ENCODE data around the gene MET.

MET gene

GRCh38 chr7:116675812-116676355 is 3.9 kb downstream of the MET start:
- H3K27me3 ChIP-seq (ENCODE audit: insufficient read depth, low read depth, severe bottlenecking), result peaks cover 2% of the 10 kb centered on the region
- no peaks in the 10 kb centered on the region for H3K36me3 ChIP-seq
- no peak for TF ChIP-seq CTCF (IDR thresholded peaks at IDR 0.05; ENCODE audit: low read depth, low read length)
- H3K4me3 ChIP-seq (ENCODE audit: low read depth, low read length), result no peak overlapping the region
- no peaks in the 10 kb centered on the region for H3K9me3 ChIP-seq (ENCODE audit: severe bottlenecking)
- no peak overlapping the region for H3K27ac ChIP-seq
- DNase-seq, result no peak

- no peak for DNase-seq
- TF ChIP-seq CTCF (IDR thresholded peaks at IDR 0.05; ENCODE audit: low read depth, low read length), result no peak
- H3K27me3 ChIP-seq (ENCODE audit: insufficient read depth, low read depth, severe bottlenecking), result no peaks in the 10 kb centered on the region
- no peaks in the 10 kb centered on the region for H3K36me3 ChIP-seq
- H3K9me3 ChIP-seq (ENCODE audit: severe bottlenecking), result no peaks in the 10 kb centered on the region
- H3K27ac ChIP-seq, result no peak overlapping the region
- H3K4me3 ChIP-seq (ENCODE audit: low read depth, low read length), result no peak overlapping the region
These were observed 6.8 kb downstream of the MET start for GRCh38 chr7:116678780-116679179.

GRCh38 chr7:116679500-116679899 is 7.5 kb downstream of the MET start:
- no peak for DNase-seq
- Histone ChIP-seq H3K27ac (no peak overlapping the region), H3K4me3 (ENCODE audit: low read depth, low read length) (no peak overlapping the region), H3K36me3 (no peaks in the 10 kb centered on the region), H3K9me3 (ENCODE audit: severe bottlenecking) (no peaks in the 10 kb centered on the region), H3K27me3 (ENCODE audit: insufficient read depth, low read depth, severe bottlenecking) (no peaks in the 10 kb centered on the region)
- no peak for TF ChIP-seq CTCF (IDR thresholded peaks at IDR 0.05; ENCODE audit: low read depth, low read length)

- Histone ChIP-seq H3K4me3 (ENCODE audit: low read depth, low read length) (no peak overlapping the region), H3K27me3 (ENCODE audit: insufficient read depth, low read depth, severe bottlenecking) (no peaks in the 10 kb centered on the region), H3K27ac (no peak overlapping the region), H3K9me3 (ENCODE audit: severe bottlenecking) (no peaks in the 10 kb centered on the region), H3K36me3 (no peaks in the 10 kb centered on the region)
- TF ChIP-seq CTCF (IDR thresholded peaks at IDR 0.05; ENCODE audit: low read depth, low read length), result no peak
- no peak for DNase-seq
These were observed 11.8 kb downstream of the MET start for GRCh38 chr7:116683786-116684185.

- no peak for DNase-seq
- no peaks in the 10 kb centered on the region for H3K27me3 ChIP-seq (ENCODE audit: insufficient read depth, low read depth, severe bottlenecking)
- no peaks in the 10 kb centered on the region for H3K9me3 ChIP-seq (ENCODE audit: severe bottlenecking)
- no peak overlapping the region for H3K27ac ChIP-seq
- TF ChIP-seq CTCF (IDR thresholded peaks at IDR 0.05; ENCODE audit: low read depth, low read length), result no peak
- H3K4me3 ChIP-seq (ENCODE audit: low read depth, low read length), result no peak overlapping the region
- H3K36me3 ChIP-seq, result no peaks in the 10 kb centered on the region
These were observed 14.0 kb downstream of the MET start for GRCh38 chr7:116686033-116686432.

- no peak for TF ChIP-seq CTCF (IDR thresholded peaks at IDR 0.05; ENCODE audit: low read depth, low read length)
- Histone ChIP-seq H3K27me3 (ENCODE audit: insufficient read depth, low read depth, severe bottlenecking) (no peaks in the 10 kb centered on the region), H3K9me3 (ENCODE audit: severe bottlenecking) (no peaks in the 10 kb centered on the region), H3K4me3 (ENCODE audit: low read depth, low read length) (no peak overlapping the region), H3K27ac (no peak overlapping the region), H3K36me3 (no peaks in the 10 kb centered on the region)
- DNase-seq, result no peak
These were observed 14.9 kb downstream of the MET start for GRCh38 chr7:116686812-116687419.
